Measurements from ENCODE around the gene HBG1.

- TF ChIP-seq CTCF (conservative IDR thresholded peaks at IDR 0.05; ENCODE audit: low read depth, low read length), result peak; percentile 82
- no peak for TF ChIP-seq FOS (IDR thresholded peaks at IDR 0.05; ENCODE audit: low read depth, low read length)
These were observed 44.9 kb downstream of the HBG1 start for GRCh38 chr11:5204787-5205186.
